Chondrocyte (in vitro differentiated cells): ENCODE measurements around the gene IGSF9. TPM values are rescaled to one million over a fixed set of nuclear protein-coding genes. Genes with fewer than 3 reads are reported as not detected.

Experiments
- DNase-seq: peaks from one replicate; pipeline ENCODE4 v3.0.0; 2021; ENCODE audit warnings: mixed read lengths, low spot score
- H3K27ac Mint-ChIP-seq: one replicate; pipeline ENCODE4 v1.8.0; 2021; ENCODE audit warnings: mild to moderate bottlenecking, moderate library complexity, mixed read lengths; ENCODE audit not compliant: unreplicated experiment
- H3K27me3 Mint-ChIP-seq: 2 replicates; pipeline ENCODE4 v1.8.0; 2021; ENCODE audit warnings: low read depth, mixed read lengths
- H3K36me3 Mint-ChIP-seq: 2 replicates; pipeline ENCODE4 v1.8.0; 2021; ENCODE audit warnings: low read depth, mixed read lengths
- H3K4me1 Mint-ChIP-seq: 2 replicates; pipeline ENCODE4 v1.8.0; 2021; ENCODE audit warnings: low read depth, mild to moderate bottlenecking, mixed read lengths
- H3K4me3 Mint-ChIP-seq: one replicate; pipeline ENCODE4 v1.8.0; 2021; ENCODE audit warnings: mild to moderate bottlenecking, moderate library complexity, mixed read lengths; ENCODE audit not compliant: unreplicated experiment
- H3K9me3 Mint-ChIP-seq: 2 replicates; pipeline ENCODE4 v1.8.0; 2021; ENCODE audit warnings: low read depth, mixed read lengths
- microRNA-seq: library from miRNA; unstranded; fragments of <30 nt; microRNA quantifications from one replicate; pipeline ENCODE4 v1.2.0, GENCODE V29; 2020; ENCODE audit warnings: borderline number of aligned reads
- total RNA-seq: library from RNA; stranded (reverse); gene quantifications from 3 replicates; pipeline ENCODE4 v1.2.1, GENCODE V29; 2021
- TF ChIP-seq, protein P1 (sequence below): fragments of 200-600 bp; sonication (generic); IDR thresholded peaks from 2 replicates; pipeline ENCODE4 v1.5.0; 2021; ENCODE audit warnings: antibody characterized with exemption, mild to moderate bottlenecking, moderate library complexity

The IGSF9 gene
- total RNA-seq, 1 donor from 2014 or later: not detected

DNA sequence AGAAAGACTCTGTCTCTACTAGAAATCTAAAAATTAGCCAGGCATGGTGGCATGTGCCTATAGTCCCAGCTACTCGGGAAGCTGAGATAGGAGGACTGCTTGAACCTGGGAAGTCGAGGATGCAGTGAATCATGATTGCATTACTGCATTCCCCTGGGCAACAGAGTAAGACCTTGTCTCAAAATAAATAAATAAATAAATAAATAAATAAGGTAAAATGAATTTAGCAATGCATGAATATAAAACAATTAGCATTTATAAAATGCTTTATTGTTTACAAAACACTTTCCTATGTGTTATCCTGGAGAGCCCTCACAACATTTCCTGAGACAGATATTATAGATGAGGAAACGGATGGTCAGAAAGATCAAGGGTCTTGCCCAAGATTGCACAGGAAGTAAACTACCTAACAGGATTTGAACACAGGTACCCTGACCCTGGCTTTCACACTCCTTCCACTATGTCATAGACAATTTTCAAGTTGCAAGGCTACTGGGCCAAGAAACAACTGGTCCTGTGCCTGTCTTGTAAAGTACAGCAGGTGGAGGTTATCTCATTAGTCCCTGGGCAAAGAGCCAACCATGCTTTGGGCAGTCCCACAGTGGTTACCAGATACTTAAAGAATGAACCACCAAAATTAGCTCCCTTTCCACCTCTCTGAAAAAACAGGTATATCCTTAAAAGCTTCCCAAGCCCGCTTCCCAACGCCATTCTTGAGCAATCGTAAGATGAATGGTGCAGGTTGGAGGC, 67.5 kb downstream of the IGSF9 start:
- no peak overlapping the region for H3K4me3 Mint-ChIP-seq
- no peaks in the 10 kb centered on the region for H3K9me3 Mint-ChIP-seq
- no peak overlapping the region for H3K27ac Mint-ChIP-seq
- H3K36me3 Mint-ChIP-seq: no peaks in the 10 kb centered on the region
- H3K27me3 Mint-ChIP-seq: no peaks in the 10 kb centered on the region
- TF ChIP-seq, protein P1, sequence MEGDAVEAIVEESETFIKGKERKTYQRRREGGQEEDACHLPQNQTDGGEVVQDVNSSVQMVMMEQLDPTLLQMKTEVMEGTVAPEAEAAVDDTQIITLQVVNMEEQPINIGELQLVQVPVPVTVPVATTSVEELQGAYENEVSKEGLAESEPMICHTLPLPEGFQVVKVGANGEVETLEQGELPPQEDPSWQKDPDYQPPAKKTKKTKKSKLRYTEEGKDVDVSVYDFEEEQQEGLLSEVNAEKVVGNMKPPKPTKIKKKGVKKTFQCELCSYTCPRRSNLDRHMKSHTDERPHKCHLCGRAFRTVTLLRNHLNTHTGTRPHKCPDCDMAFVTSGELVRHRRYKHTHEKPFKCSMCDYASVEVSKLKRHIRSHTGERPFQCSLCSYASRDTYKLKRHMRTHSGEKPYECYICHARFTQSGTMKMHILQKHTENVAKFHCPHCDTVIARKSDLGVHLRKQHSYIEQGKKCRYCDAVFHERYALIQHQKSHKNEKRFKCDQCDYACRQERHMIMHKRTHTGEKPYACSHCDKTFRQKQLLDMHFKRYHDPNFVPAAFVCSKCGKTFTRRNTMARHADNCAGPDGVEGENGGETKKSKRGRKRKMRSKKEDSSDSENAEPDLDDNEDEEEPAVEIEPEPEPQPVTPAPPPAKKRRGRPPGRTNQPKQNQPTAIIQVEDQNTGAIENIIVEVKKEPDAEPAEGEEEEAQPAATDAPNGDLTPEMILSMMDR: no peak
- H3K4me1 Mint-ChIP-seq: no peaks in the 10 kb centered on the region
- DNase-seq: no peak

Small RNAs within 50 kb of the gene (microRNA-seq; reads per million reads assigned to microRNA genes)
- not detected for gene MIR4259

Other genes with a start within 250 kb of the IGSF9 start
- not detected in 3 replicates for gene CRP, start 231.0 kb downstream of the IGSF9 start, total RNA-seq
- 15.4 to 21.3 TPM (median 16.9 TPM) in 3 replicates for gene DUSP23, start 164.7 kb downstream of the IGSF9 start, total RNA-seq
- not detected in 3 replicates for gene FCRL6, start 143.3 kb downstream of the IGSF9 start, total RNA-seq
- not detected in 3 replicates for gene SLAMF8, start 118.7 kb downstream of the IGSF9 start, total RNA-seq
- not detected in 3 replicates for gene VSIG8, start 83.0 kb downstream of the IGSF9 start, total RNA-seq
- 0.37 to 0.95 TPM (median 0.73 TPM) in 3 replicates for gene CFAP45, start 45.4 kb downstream of the IGSF9 start, total RNA-seq
- gene TAGLN2, start 20.1 kb downstream of the IGSF9 start, total RNA-seq: 222 to 392 TPM (median 388 TPM) in 3 replicates
- not detected in 3 replicates for gene SLAMF9, start 8.6 kb upstream of the IGSF9 start, total RNA-seq
- 5.7 to 6.9 TPM (median 6.5 TPM) in 3 replicates for gene PIGM, start 86.4 kb upstream of the IGSF9 start, total RNA-seq
- gene KCNJ10, start 124.5 kb upstream of the IGSF9 start, total RNA-seq: not detected in 3 replicates
- gene KCNJ9, start 135.9 kb upstream of the IGSF9 start, total RNA-seq: not detected in 3 replicates
- 19.5 to 27.3 TPM (median 25.3 TPM) in 3 replicates for gene IGSF8, start 153.0 kb upstream of the IGSF9 start, total RNA-seq
- 1.3 to 3.9 TPM (median 2.9 TPM) in 3 replicates for gene ATP1A2, start 170.1 kb upstream of the IGSF9 start, total RNA-seq
- gene ATP1A4, start 206.0 kb upstream of the IGSF9 start, total RNA-seq: not detected in 3 replicates
- gene CASQ1, start 245.0 kb upstream of the IGSF9 start, total RNA-seq: 0.23 to 0.25 TPM in 2 of 3 replicates, not detected in the other